K562 (cell line): ENCODE results near the gene SLC28A1. TPM values are rescaled to one million over a fixed set of nuclear protein-coding genes. Genes with fewer than 3 reads are reported as not detected.

Experiments used
- ATF1 ChIP-seq, 2 experiments: fragments of 450-650 bp in 1 of 2; IDR thresholded peaks; 2 replicates each; pipeline ENCODE4 v1.6.1; 2016; ENCODE audit warnings: missing compliant biosample characterization in 1 of 2, missing genetic modification characterization in 1 of 2
- CLOCK ChIP-seq: fragments of 250-450 bp; sonication (Bioruptor Pico); IDR thresholded peaks from 2 replicates; pipeline ENCODE4 v1.4.0; 2020; ENCODE audit warnings: mild to moderate bottlenecking, moderate library complexity, borderline replicate concordance
- E2F1 ChIP-seq: sonication (generic); formaldehyde crosslinking; IDR thresholded peaks from 2 replicates; pipeline ENCODE4 v1.8.1; 2023; ENCODE audit warnings: mild to moderate bottlenecking, missing genetic modification reagents, moderate library complexity
- MCM3 ChIP-seq: fragments of 450-650 bp; IDR thresholded peaks from 2 replicates; pipeline ENCODE4 v1.6.1; 2016
- NCOA6 ChIP-seq: fragments of 450-650 bp; IDR thresholded peaks from 2 replicates; pipeline ENCODE4 v1.6.1; 2017; ENCODE audit warnings: mild to moderate bottlenecking
- REST ChIP-seq, 2 experiments: fragments of 450-650 bp; formaldehyde crosslinking in 1 of 2; IDR thresholded peaks; 2 replicates each; pipeline versions ENCODE4 v1.4.0 to v1.6.1; 2014 to 2020; ENCODE audit warnings: mild to moderate bottlenecking in 2 of 2, borderline replicate concordance in 1 of 2, low read depth in 1 of 2
- RNF2 ChIP-seq: sonication (generic); IDR thresholded peaks from 2 replicates; pipeline ENCODE4 v1.6.1; 2016
- TEAD4 ChIP-seq, 2 experiments: sonication (generic) in 1 of 2; formaldehyde crosslinking in 1 of 2; IDR thresholded peaks; 2 replicates each; pipeline versions ENCODE4 v1.6.1 to v1.8.0; 2012 to 2022; ENCODE audit warnings: borderline replicate concordance in 1 of 2, inconsistent platforms in 1 of 2, low read length in 1 of 2, mild to moderate bottlenecking in 1 of 2, missing genetic modification reagents in 1 of 2
- THRA ChIP-seq: fragments of 450-650 bp; IDR thresholded peaks from 2 replicates; pipeline ENCODE4 v1.6.1; 2017; ENCODE audit warnings: mild to moderate bottlenecking, moderate library complexity
- ZBTB7A ChIP-seq: IDR thresholded peaks from 2 replicates; pipeline ENCODE4 v1.6.1; 2011; ENCODE audit warnings: low read depth, mild to moderate bottlenecking, low read length, moderate library complexity, borderline replicate concordance; ENCODE audit not compliant: control insufficient read depth
- ZFP36 ChIP-seq: fragments of 150-350 bp; IDR thresholded peaks from 2 replicates; pipeline ENCODE4 v1.6.1; 2018; ENCODE audit warnings: low read length, low read depth; ENCODE audit not compliant: partially characterized antibody
- ZNF12 ChIP-seq: sonication (generic); formaldehyde crosslinking; IDR thresholded peaks from 2 replicates; pipeline ENCODE4 v1.4.0; 2020; ENCODE audit warnings: mild to moderate bottlenecking, missing genetic modification reagents
- ZNF77 ChIP-seq: fragments of 250-450 bp; sonication (Bioruptor Pico); IDR thresholded peaks from 2 replicates; pipeline ENCODE4 v1.5.0; 2020
- polyA plus RNA-seq, 8 experiments: library from polyadenylated mRNA; depleted of rRNA in 4 of 8; stranded (reverse) in 5 of 8; unstranded in 3 of 8; fragments of >200 nt; fragmentation: Nextera tagmentation in 2 of 8; fragmentation: Illumina TruSeq in 1 of 8; extraction: Ambion mirVana in 2 of 8; extraction: Trizol in 1 of 8; gene quantifications; 2 replicates each; pipeline versions ENCODE4 v1.2.1 to v1.2.3, GENCODE V29; 2011 to 2014; ENCODE audit warnings: inconsistent platforms in 1 of 8, missing spikeins in 1 of 8
- total RNA-seq, 7 experiments: library from RNA; depleted of rRNA in 6 of 7; stranded (reverse); fragments of >200 nt in 6 of 7; fragmentation: Illumina TruSeq in 2 of 7; extraction: Trizol in 2 of 7; gene quantifications; 2 replicates each; pipeline versions ENCODE4 v1.2.1 to v1.2.3, GENCODE V29; 2011 to 2021; ENCODE audit warnings: low replicate concordance in 1 of 7

Gene SLC28A1
- total and polyA plus RNA-seq, 9 of the 15 experiments (the other 6 are each of a cell fraction or from before 2014, with no cell fraction given) = 0.04 TPM; not detected in 8

GRCh38 chr15:84980196-84981053 lies 96.0 kb downstream of the SLC28A1 start (continued):
- peak; percentile 96 for TF ChIP-seq E2F1 (CRISPR knock-in tag)
- TF ChIP-seq REST (IDR thresholded peaks at IDR 0.05; ENCODE audit: borderline replicate concordance) = no peak; the same call in 1 of the 2 replicates
- TF ChIP-seq REST (CRISPR knock-in tag; IDR thresholded peaks at IDR 0.05; ENCODE audit: low read depth) = no peak
- TF ChIP-seq ZNF77 (CRISPR knock-in tag) = no peak
- no peak for TF ChIP-seq ATF1 (CRISPR knock-in tag; IDR thresholded peaks at IDR 0.05)
- TF ChIP-seq ATF1 (tag; IDR thresholded peaks at IDR 0.05) = peak; percentile 59
- TF ChIP-seq TEAD4 (IDR thresholded peaks at IDR 0.05; ENCODE audit: low read length) = no peak
- TF ChIP-seq TEAD4 (CRISPR knock-in tag; IDR thresholded peaks at IDR 0.05; ENCODE audit: borderline replicate concordance) = no peak
- no peak for TF ChIP-seq THRA
- TF ChIP-seq RNF2 = peak; percentile 61
- TF ChIP-seq MCM3 = no peak
- no peak for TF ChIP-seq CLOCK
- TF ChIP-seq ZFP36 = peak; percentile 9
- TF ChIP-seq NCOA6 = peak; percentile 73
- no peak for TF ChIP-seq ZNF12
- peak; percentile 65; the same call in 1 of the 2 replicates for TF ChIP-seq ZBTB7A
